Measurements from ENCODE around the gene ACTR1B.

DNA sequence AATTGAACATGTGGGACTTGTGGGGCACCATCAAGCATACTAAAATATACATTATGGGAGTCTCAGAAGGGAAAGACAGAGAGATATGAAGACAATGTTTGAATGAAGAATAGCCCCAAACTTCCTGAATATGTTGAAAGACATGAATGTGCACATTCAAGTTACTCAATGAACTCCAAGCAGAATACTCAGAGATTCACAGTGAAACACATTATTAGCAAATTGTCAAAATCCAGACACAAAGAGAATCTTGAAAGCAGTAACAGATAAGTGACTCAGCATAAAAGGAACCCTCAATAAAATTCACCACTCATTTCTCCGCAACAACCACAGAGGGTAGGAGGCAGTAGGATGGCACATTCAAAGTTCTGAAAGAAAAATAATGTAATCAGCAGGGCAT, 14.5 kb upstream of the ACTR1B start:
- TF ChIP-seq, protein P1, sequence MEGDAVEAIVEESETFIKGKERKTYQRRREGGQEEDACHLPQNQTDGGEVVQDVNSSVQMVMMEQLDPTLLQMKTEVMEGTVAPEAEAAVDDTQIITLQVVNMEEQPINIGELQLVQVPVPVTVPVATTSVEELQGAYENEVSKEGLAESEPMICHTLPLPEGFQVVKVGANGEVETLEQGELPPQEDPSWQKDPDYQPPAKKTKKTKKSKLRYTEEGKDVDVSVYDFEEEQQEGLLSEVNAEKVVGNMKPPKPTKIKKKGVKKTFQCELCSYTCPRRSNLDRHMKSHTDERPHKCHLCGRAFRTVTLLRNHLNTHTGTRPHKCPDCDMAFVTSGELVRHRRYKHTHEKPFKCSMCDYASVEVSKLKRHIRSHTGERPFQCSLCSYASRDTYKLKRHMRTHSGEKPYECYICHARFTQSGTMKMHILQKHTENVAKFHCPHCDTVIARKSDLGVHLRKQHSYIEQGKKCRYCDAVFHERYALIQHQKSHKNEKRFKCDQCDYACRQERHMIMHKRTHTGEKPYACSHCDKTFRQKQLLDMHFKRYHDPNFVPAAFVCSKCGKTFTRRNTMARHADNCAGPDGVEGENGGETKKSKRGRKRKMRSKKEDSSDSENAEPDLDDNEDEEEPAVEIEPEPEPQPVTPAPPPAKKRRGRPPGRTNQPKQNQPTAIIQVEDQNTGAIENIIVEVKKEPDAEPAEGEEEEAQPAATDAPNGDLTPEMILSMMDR (IDR thresholded peaks at IDR 0.05; ENCODE audit: low read length): no peak
- TF ChIP-seq EZH2 (IDR thresholded peaks at IDR 0.05; ENCODE audit: borderline replicate concordance, low read length): no peak
